Measurements from ENCODE around the gene RNF8.
"Not testable (repeated sequence)": the region's sequence is repeated elsewhere in the genome, so short reads cannot be mapped to it uniquely, and the experiment has no call there.

Gene RNF8

GRCh38 chr6:37353761-37354525, at the start of gene RNF8:
RNF8 (plus strand) TSS chr6:37353983; CDS start chr6:37354165, 182 bp downstream.
- DNase-seq = peak; percentile 67 to 78

GRCh38 chr6:37304766-37305165, 49.0 kb upstream of the RNF8 start:
- DNase-seq = no peak

- DNase-seq = no peak
Observed at GRCh38 chr6:37305841-37306425, 47.9 kb upstream of the RNF8 start.

- DNase-seq = peak in 1 of 2 experiments; percentile 19
Observed at GRCh38 chr6:37306624-37307222, 47.1 kb upstream of the RNF8 start.

- not testable (repeated sequence) for DNase-seq
Observed at GRCh38 chr6:37307484-37307883, 46.3 kb upstream of the RNF8 start.

GRCh38 chr6:37308069-37308815, 45.5 kb upstream of the RNF8 start:
- DNase-seq = peak; percentile 91 to 97

GRCh38 chr6:37309046-37309445, 44.7 kb upstream of the RNF8 start:
- no peak for DNase-seq

- no peak for DNase-seq
Observed at GRCh38 chr6:37309692-37310091, 44.1 kb upstream of the RNF8 start.

- DNase-seq = no peak
Observed at GRCh38 chr6:37310966-37311365, 42.8 kb upstream of the RNF8 start.

- peak in 1 of 2 experiments; percentile 7 for DNase-seq
Observed at GRCh38 chr6:37311741-37312473, 41.9 kb upstream of the RNF8 start.

- DNase-seq = no peak
Observed at GRCh38 chr6:37313723-37314486, 39.9 kb upstream of the RNF8 start.

- DNase-seq = peak; percentile 72 to 86
Observed at GRCh38 chr6:37314487-37315156, 39.2 kb upstream of the RNF8 start.

GRCh38 chr6:37315157-37315515, 38.6 kb upstream of the RNF8 start:
- no peak for DNase-seq

- peak; percentile 60 to 87 for DNase-seq
Observed at GRCh38 chr6:37316071-37316470, 37.7 kb upstream of the RNF8 start.

GRCh38 chr6:37317312-37318038, 36.3 kb upstream of the RNF8 start:
- DNase-seq = no peak

GRCh38 chr6:37319156-37319555, 34.6 kb upstream of the RNF8 start:
- no peak for DNase-seq

- DNase-seq = no peak
Observed at GRCh38 chr6:37319856-37320480, 33.8 kb upstream of the RNF8 start.

GRCh38 chr6:37320646-37321045, 33.1 kb upstream of the RNF8 start:
- peak in 1 of 2 experiments; percentile 45 for DNase-seq

- peak in 1 of 2 experiments; percentile 63 for DNase-seq
Observed at GRCh38 chr6:37321101-37321500, 32.7 kb upstream of the RNF8 start.

All from NCI-H524 (cell line).